MV-4-11 (cell line): ENCODE results near the gene ATP1A3.
"Not testable (repeated sequence)": the region's sequence is repeated elsewhere in the genome, so short reads cannot be mapped to it uniquely, and the experiment has no call there.

Experiments
- DNase-seq: peaks from one replicate; lab custom pipeline; 2025; lab: John Stamatoyannopoulos, UW

ATP1A3 gene

GRCh38 chr19:41993612-41994483, at the start of gene ATP1A3:
ATP1A3 (minus strand) TSS chr19:41994230; CDS start chr19:41994076, 154 bp downstream.
- peak; percentile 75 for DNase-seq

- DNase-seq, result no peak
These were observed 48.6 kb upstream of the ATP1A3 start for GRCh38 chr19:42042455-42043170.

DNA sequence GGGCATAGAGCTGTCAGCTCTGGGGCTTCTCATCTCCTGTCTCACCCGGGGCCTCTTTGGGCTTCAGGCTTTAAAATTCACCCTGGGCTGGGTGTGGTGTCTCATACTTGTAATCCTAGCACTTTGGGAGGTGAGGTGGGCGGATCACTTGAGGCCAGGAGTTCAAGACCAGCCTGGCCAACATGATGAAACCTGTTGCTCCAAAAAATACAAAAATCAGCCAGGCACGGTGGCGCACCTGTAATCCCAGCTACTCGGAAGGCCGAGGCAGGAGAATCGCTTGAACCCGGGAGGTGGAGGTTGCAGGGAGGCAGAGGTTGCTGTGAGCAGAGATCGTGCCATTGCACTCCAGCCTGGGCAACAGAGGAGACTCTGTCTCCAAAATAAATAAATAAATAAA, 46.5 kb upstream of the ATP1A3 start:
- not testable (repeated sequence) for DNase-seq

DNA sequence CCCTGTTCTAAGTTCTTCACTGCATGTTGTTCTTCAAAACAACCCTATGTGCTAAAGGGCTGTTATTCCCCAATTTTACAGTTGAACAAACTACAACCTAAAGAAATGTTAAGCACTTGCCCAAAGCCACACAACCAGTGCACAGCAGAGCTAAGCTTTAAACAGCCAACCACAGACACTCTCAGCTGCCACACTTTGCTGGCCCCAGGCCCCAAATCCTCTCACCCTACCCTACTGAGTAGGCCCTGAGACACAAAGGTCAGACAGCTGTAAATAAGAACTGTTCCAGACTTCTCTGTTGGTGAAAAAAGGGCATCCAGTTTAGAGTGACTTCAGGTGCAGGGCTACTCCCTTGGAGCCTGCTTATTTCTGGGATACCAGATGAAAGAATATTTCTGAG, 46.0 kb upstream of the ATP1A3 start:
- no peak for DNase-seq

GRCh38 chr19:42038666-42039065, 44.6 kb upstream of the ATP1A3 start:
- DNase-seq, result no peak

DNA sequence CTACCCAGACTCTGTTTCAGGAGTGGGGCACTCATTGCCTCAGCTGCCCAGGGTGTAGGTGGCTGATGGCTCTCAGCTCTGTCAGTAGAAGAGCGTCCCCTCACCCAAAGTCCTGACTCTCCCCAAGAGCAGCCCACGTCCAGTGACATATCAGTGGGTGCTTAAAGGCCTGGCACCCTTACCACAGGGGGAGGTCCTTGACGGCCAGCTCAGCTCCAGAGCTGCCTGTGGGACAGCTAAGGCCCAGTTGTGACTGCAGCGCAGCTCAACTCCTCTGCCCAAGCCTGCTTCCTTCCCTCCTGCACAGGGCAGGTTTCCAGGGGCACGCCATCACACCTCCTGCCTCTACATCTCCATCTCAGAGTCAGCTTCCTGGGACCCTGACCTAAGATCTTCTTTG, 43.6 kb upstream of the ATP1A3 start:
- DNase-seq, result no peak

DNA sequence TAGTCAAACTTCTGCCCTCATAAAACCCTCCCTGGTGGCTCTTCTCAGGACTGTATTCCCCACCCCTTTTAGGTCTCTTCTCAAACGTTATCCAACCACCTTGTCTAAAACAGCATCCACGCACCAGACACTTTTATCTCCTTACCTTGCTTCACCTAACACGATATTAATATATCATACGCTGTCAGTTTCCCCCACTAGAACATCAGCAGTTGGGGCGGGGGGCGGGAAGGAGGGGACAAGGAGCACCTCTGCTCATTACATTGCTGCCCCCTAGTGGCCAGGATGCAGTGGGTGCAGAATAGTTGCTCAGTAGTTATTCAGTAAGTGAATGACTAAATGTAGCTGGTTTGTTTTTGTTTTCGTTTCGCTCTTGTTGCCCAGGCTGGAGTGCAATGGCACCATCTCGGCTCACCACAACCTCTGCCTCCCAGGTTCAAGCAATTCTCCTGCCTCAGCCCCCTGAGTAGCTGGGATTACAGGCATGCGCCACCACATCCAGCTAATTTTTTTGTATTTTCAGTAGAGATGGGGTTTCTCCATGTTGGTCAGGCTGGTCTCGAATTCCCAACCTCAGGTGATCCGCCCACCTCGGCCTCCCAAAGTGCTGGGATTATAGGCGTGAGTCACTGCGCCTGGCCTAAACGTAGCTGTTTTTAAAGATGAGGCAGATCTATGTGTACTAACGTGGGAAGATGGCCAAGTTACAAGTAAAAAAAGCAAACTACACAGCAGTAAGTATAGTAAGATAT, 40.8 kb upstream of the ATP1A3 start:
- DNase-seq, result peak; percentile 65

DNA sequence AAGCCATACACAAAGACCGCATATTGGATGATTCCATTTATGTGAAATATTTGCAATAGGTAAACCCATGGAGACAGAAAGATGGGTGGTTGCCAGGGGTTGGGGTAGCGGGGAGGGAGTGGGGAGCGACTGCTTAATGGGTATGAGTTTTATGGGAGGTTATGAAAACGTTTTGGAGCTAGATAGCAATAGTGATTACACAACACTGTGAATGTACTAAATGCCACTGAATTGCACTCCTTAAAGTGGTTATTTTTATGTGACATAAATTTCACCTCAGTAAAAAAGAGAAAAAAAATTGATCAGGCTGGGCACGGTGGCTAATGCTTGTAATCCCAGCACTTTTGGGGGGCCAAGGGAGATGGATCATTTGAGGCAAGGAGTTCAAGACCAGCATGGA, 39.4 kb upstream of the ATP1A3 start:
- DNase-seq, result no peak

GRCh38 chr19:42032431-42032830, 38.4 kb upstream of the ATP1A3 start:
- DNase-seq, result no peak

DNA sequence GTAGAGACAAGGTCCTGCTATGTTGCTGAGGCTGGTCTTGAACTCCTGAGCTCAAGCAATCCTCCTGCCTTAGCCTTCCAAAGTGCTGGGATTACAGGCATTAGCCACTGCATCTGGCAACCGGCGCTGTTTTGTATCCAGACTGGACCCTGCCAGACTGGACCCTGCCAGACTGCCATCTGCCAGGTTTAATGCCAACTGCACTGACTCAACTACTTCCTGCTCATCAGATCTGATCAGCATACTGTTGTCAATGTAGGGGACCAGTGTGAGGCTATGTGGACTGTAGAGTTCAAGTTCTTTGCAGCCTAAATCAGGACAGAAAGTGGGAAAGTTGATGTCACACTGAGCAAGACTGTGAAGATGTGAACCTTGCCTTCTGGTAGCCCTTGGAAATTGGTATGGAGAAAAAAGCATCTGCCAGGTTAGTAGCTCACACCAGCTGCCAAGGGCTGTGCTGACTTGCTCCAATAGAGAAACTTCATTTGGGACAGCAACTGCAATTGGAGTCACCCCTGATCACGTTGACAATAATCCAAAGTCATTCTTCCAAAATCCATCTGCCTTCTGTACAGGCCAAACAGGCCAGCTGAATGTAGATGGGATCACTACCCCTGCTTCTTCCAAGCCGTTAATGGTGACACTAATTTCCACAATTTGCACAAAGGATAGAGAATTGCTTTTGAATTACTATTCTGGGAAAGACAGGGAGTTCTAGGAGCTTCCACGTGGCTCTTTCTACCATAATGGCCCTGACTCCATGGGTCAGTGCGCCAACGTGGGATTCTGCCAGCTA, 36.8 kb upstream of the ATP1A3 start:
- no peak for DNase-seq

DNA sequence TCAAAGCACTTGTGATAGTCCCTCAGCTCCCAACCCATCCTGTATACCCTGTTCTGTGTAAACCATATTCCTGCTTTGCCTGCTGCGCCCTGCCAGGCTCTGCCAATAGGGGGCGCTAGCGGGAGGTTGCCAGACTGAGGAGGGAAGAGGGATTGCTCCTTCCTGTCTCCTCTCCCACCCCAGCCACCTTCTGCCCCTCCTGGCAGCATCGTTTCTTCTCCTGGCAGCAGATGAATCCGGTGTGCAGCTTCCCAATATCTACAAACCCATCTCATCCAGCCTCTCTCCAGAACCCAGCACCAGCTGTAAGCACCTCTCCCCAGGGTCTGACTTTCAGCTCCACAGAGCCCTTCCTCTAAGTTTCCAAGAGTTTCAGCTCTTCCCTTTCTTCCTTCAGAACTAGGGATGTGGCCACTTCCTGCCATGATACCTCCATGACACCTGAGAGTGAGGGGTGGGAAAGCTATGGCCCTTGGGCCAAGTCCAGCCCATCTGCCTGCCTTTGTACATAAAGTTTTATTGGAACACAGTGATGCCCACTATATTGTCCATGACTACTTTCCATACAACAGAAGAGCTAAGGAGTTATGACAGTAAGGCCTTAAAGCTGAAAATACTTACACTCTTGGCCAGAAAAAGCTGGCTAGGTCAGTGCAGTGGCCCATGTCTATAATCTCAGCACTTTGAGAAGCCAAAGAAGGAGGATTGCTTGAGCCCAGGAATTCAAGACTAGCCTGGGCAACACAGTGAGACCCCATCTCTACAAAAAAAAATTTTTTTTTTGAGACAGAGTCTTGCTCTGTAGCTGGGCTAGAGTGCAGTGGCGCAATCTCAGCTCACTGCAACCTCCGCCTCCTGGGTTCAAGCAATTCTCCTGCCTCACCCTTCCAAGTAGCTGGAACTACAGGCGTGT, 34.5 kb upstream of the ATP1A3 start:
- no peak for DNase-seq

GRCh38 chr19:42024622-42025111, 30.6 kb upstream of the ATP1A3 start:
- DNase-seq, result no peak

GRCh38 chr19:42023943-42024260, 29.9 kb upstream of the ATP1A3 start:
- DNase-seq, result no peak

GRCh38 chr19:42023121-42023942, 29.3 kb upstream of the ATP1A3 start:
- peak; percentile 22 for DNase-seq

DNA sequence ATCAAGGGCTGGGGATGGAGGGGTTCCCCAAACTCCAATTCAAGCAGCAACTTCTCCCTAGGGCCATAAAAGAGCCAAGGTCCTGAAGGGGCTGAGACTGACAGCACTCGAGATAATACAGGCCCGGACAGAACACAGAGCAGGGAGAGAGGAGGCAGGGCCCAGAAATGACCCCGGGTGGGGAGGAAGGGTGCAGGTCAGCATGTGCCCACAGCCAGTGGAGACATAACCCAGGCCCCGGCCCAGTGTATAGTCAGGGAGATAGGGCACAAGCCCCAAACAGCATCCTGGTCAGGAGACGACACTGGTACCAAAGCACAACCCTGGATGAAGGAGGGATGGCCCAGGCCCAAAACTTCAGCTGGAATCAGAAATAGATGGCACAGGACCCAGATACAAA, 28.6 kb upstream of the ATP1A3 start:
- DNase-seq, result no peak

- no peak for DNase-seq
These were observed 27.2 kb upstream of the ATP1A3 start for GRCh38 chr19:42021185-42021584.

DNA sequence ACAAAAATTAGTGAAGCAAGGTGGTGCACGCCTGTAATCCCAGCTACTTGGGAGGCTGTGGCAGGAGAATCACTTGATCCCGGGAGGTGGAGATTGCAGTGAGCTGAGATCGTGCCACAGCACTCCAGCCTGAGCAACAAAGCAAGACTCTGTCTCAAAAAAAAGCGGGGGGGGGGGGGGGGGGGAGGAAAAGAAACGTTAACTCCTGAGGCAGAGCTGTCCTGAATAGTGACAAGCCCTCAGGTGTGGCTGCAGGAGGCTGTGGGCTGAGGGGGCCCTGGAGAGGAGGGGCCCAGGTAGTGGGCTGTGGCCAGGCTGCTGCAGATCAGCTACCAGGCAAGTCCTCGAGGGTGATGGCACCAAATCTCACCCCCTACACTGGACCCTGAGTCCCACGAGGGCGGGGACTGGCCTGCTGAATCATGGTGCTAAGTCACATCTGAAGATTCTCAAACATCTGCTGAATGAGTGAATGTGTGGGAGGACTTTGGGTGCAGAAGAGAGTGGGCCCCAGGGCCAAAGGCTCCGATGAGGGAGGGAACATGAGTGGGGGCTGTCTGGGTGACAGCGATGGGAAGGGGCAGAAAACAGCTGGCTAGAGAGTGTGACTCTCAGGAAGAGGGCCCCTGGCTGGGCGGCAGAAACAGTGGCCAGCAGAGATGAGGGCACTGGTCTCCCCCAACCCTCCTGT, 24.6 kb upstream of the ATP1A3 start:
- DNase-seq, result no peak

DNA sequence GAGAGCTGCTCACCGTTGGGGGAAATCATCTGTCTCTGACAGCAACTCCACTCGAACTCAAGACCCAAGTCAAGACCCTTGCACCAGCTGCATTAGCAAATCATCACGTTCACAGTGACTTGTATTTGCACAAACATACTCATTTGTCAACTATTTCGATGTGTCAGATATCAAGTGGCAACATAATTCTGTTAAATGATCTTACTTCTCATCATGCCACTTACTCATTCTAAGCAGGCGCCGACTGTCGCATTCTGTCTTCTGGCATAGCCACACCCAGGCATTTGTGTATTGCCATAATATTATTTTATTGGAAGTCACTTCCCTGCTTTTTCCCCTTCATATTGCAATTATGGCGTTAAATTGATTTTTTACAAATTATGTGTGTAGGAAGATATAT, 23.0 kb upstream of the ATP1A3 start:
- no peak for DNase-seq

DNA sequence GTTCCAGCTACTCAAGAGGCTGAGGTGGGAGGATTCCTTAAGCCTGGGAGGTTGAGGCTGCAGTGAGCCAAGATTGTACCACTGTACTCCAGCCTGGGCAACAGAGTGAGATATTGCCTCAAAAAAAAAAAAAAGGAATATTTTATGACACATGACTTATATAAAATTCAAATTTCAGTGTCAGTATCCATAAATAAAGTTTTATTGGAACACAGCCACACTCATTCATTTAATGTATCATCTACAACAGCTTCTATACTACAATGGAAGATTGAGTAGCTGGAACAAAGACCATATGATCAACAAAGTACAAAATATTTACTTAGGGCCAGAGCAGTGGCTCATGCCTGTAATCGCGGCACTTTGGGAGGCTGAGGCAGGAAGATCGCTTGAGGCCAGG, 18.7 kb upstream of the ATP1A3 start:
- not testable (repeated sequence) for DNase-seq
